Measurements from ENCODE around the gene UNC119. TPM values are rescaled to one million over a fixed set of nuclear protein-coding genes. Genes with fewer than 3 reads are reported as not detected.

Gene UNC119
- total RNA-seq, 1 experiment from 2014 or later = 43.2 TPM

GRCh38 chr17:28509789-28510188, 42.6 kb downstream of the UNC119 start (continued):
- no peak for TF ChIP-seq SIN3A (IDR thresholded peaks at IDR 0.05; ENCODE audit: low read depth)
- no peak for TF ChIP-seq ELF1 (IDR thresholded peaks at IDR 0.05; ENCODE audit: borderline replicate concordance, low read depth)
- no peak for TF ChIP-seq CEBPB (IDR thresholded peaks at IDR 0.05; ENCODE audit: low read depth)
- TF ChIP-seq RAD21 (IDR thresholded peaks at IDR 0.05; ENCODE audit: low read depth) = no peak
- no peak for TF ChIP-seq EGR1 (IDR thresholded peaks at IDR 0.05; ENCODE audit: low read depth)
- no peak for TF ChIP-seq ZFX (IDR thresholded peaks at IDR 0.05)

GRCh38 chr17:28508211-28508724, 44.2 kb downstream of the UNC119 start:
- RAD21 ChIA-PET (ENCODE audit: low non-redundant PET in 1 of 2, low total read pairs in 2 of 2, uncharacterized antibody in 2 of 2, unreplicated experiment in 2 of 2) = no interaction called here
- TF ChIP-seq YY1 (IDR thresholded peaks at IDR 0.05; ENCODE audit: extremely low read depth, insufficient replicate concordance, low read depth, low read length) (no peak), ZNF274 (IDR thresholded peaks at IDR 0.05; ENCODE audit: low read depth, low read length) (no peak), EGR1 (IDR thresholded peaks at IDR 0.05; ENCODE audit: low read depth) (no peak), RAD21 (IDR thresholded peaks at IDR 0.05; ENCODE audit: low read depth) (no peak), EZH2 (IDR thresholded peaks at IDR 0.05) (no peak), MAX (IDR thresholded peaks at IDR 0.05) (no peak), ATF3 (IDR thresholded peaks at IDR 0.05) (no peak), FOSL1 (IDR thresholded peaks at IDR 0.05; ENCODE audit: low read depth) (no peak), SRF (IDR thresholded peaks at IDR 0.05; ENCODE audit: low read depth) (no peak), SP1 (IDR thresholded peaks at IDR 0.05; ENCODE audit: low read depth) (no peak), POLR2AphosphoS5 (IDR thresholded peaks at IDR 0.05; ENCODE audit: low read depth, low read length) (no peak), REST (IDR thresholded peaks at IDR 0.05; ENCODE audit: low read depth) (no peak), TCF7L2 (IDR thresholded peaks at IDR 0.05; ENCODE audit: borderline replicate concordance, extremely low read depth, insufficient read depth, insufficient read length) (no peak), JUND (IDR thresholded peaks at IDR 0.05) (no peak), ZBTB33 (IDR thresholded peaks at IDR 0.05; ENCODE audit: extremely low read depth, insufficient replicate concordance, low read length) (no peak), EZH2phosphoT487 (IDR thresholded peaks at IDR 0.05; ENCODE audit: borderline replicate concordance) (no peak)

More at GRCh38 chr17:28508211-28508724, 44.2 kb downstream of the UNC119 start:
- DNase-seq (ENCODE audit: low read depth, low spot score) (no peak), ATAC-seq (no peak)
- H4K20me1 ChIP-seq (ENCODE audit: insufficient read depth) = no peaks in the 10 kb centered on the region
- no peaks in the 10 kb centered on the region for H3K9me2 ChIP-seq (ENCODE audit: insufficient read depth)
- H3K36me3 ChIP-seq (ENCODE audit: control insufficient read depth in 1 of 2, insufficient read depth in 2 of 2, low read length in 2 of 2) = no peaks in the 10 kb centered on the region
- H3K27me3 ChIP-seq (ENCODE audit: insufficient read depth, low read length) = peaks cover 4% of the 10 kb centered on the region; the same call in 1 of the 2 replicates
- H3K9me3 ChIP-seq (ENCODE audit: control insufficient read depth in 1 of 2, insufficient read depth in 1 of 2, low read depth in 1 of 2, low read length in 2 of 2) = no peaks in the 10 kb centered on the region
- no peak overlapping the region for H3K4me3 ChIP-seq (replicated peaks in 1 of 2; ENCODE audit: low read depth in 1 of 2, low read length in 2 of 2)
- H2AFZ ChIP-seq (ENCODE audit: low read depth, low read length, poor library complexity, severe bottlenecking) = no peak overlapping the region
- no peak overlapping the region for H3K27ac ChIP-seq (ENCODE audit: low read depth, low read length)
- H3K79me2 ChIP-seq (ENCODE audit: insufficient read depth, low read length) = no peaks in the 10 kb centered on the region
- ChIA-PET CTCF (no interaction called here), POLR2A (no interaction called here)
- H3K4me2 ChIP-seq (ENCODE audit: low read length) = no peak overlapping the region
- H3K9ac ChIP-seq (ENCODE audit: low read length) = no peak overlapping the region
- H3K4me1 ChIP-seq (ENCODE audit: control insufficient read depth in 1 of 2, insufficient read depth in 2 of 2, low read length in 2 of 2) = no peaks in the 10 kb centered on the region
- BruUV-seq (replicated peaks) = no TSS peak
- intact Hi-C loops (cut with micrococcal nuclease) = no loop called here

Measured in HCT116 (cell line).